Parathyroid adenoma (tissue), 2 donors: Measurements from ENCODE around the gene LRRIQ1.

Source experiments
- H2AFZ ChIP-seq: fragments of 300-600 bp; sonication (generic); one replicate; pipeline ENCODE4 v1.7.0; 2017; ENCODE audit warnings: antibody characterized with exemption, mild to moderate bottlenecking
- H3K27ac ChIP-seq: fragments of 300-600 bp; sonication (generic); one replicate; pipeline ENCODE4 v1.7.0; 2017
- H3K27me3 ChIP-seq: fragments of 300-600 bp; sonication (generic); one replicate; pipeline ENCODE4 v1.7.0; 2017; ENCODE audit warnings: low read length; ENCODE audit not compliant: control insufficient read depth, insufficient read depth
- H3K36me3 ChIP-seq: fragments of 300-600 bp; sonication (generic); one replicate; pipeline ENCODE4 v1.7.0; 2017; ENCODE audit warnings: low read length; ENCODE audit not compliant: control insufficient read depth, insufficient read depth
- H3K4me1 ChIP-seq: fragments of 300-600 bp; sonication (generic); one replicate; pipeline ENCODE4 v1.7.0; 2017; ENCODE audit warnings: control low read depth
- H3K4me2 ChIP-seq: fragments of 300-600 bp; sonication (generic); one replicate; pipeline ENCODE4 v1.7.0; 2017; ENCODE audit warnings: low read length
- H3K4me3 ChIP-seq: fragments of 300-600 bp; sonication (generic); one replicate; pipeline ENCODE4 v1.7.0; 2017; ENCODE audit warnings: low read depth, low read length
- H3K79me2 ChIP-seq: fragments of 300-600 bp; sonication (generic); one replicate; pipeline ENCODE4 v1.7.0; 2017; ENCODE audit warnings: control low read depth
- H3K9ac ChIP-seq: fragments of 300-600 bp; sonication (generic); one replicate; pipeline ENCODE4 v1.7.0; 2017; ENCODE audit warnings: mild to moderate bottlenecking
- H3K9me3 ChIP-seq: fragments of 300-600 bp; sonication (generic); one replicate; pipeline ENCODE4 v1.7.0; 2017; ENCODE audit warnings: low read length; ENCODE audit not compliant: control insufficient read depth
- CTCF ChIP-seq: fragments of 300-600 bp; sonication (generic); IDR thresholded peaks from one replicate; pipeline ENCODE4 v1.7.0; 2017; ENCODE audit warnings: antibody characterized with exemption, mild to moderate bottlenecking
- donor health status: primary hyperparathyroidism.

Gene LRRIQ1

GRCh38 chr12:85036234-85036707 is at the start of gene LRRIQ1, which contains the start of gene TSPAN19:
LRRIQ1 (plus strand) TSS chr12:85036351; CDS start chr12:85038177, 1,826 bp downstream.
TSPAN19 (minus strand) TSS chr12:85036277; CDS start chr12:85029946, 6,331 bp downstream.
- H3K27ac ChIP-seq: peak within 1 kb of the TSS; percentile 43
- H3K36me3 ChIP-seq: no peaks in the 10 kb centered on the region
- no peaks in the 10 kb centered on the region for H3K9me3 ChIP-seq
- H3K4me2 ChIP-seq: peak within 1 kb of the TSS; percentile 80
- H3K27me3 ChIP-seq: no peaks in the 10 kb centered on the region
- peak within 1 kb of the TSS; percentile 87 for H3K4me3 ChIP-seq
- H3K79me2 ChIP-seq: no peaks in the 10 kb centered on the region
- H2AFZ ChIP-seq: peak within 1 kb of the TSS; percentile 87
- no peak within 1 kb of the TSS for H3K9ac ChIP-seq
- no peak for TF ChIP-seq CTCF
- H3K4me1 ChIP-seq: no peaks in the 10 kb centered on the region

DNA sequence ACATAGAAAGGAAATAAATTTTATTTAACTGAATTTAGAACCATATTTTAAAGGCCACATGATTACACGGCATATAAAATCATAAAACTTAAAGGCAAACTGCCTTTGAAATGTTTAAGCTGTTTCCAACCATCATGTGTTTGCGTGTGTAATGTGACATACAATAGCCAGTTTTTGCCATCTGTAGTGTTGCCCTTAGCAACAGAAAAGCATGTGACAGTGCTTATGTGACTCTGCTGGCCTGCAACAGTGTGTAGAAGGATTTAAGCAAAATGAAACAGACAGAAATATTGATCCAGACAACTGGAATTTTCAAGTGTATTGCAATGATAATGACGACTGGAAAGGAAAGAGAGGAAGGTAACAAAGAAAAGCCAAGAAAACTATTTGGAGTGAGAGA is 49.6 kb upstream of the LRRIQ1 start:
- no peak overlapping the region for H2AFZ ChIP-seq
- H3K27ac ChIP-seq: no peak overlapping the region
- no peaks in the 10 kb centered on the region for H3K36me3 ChIP-seq
- H3K4me3 ChIP-seq: no peak overlapping the region
- H3K9ac ChIP-seq: no peak overlapping the region
- TF ChIP-seq CTCF: no peak
- H3K9me3 ChIP-seq: no peaks in the 10 kb centered on the region
- no peaks in the 10 kb centered on the region for H3K27me3 ChIP-seq
- no peaks in the 10 kb centered on the region for H3K79me2 ChIP-seq
- no peaks in the 10 kb centered on the region for H3K4me1 ChIP-seq
- H3K4me2 ChIP-seq: no peak overlapping the region

DNA sequence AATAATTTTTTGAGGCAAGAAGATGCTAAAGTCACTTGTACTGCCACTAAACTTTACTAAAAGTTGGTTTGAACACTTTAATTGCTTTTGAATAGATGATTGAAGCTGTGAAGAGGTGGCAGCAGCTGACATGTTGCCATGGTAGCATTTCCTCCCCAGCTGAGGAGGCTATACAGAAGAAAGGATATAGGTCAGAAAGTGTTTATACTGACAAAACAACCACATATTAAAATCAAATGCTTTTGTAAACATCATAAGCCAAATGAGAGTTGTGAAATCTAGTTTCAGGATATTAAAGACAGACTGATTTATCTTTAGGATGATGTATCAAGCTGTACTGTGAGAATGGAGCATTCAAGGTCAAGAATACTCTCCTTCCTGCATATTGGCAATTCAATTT is 41.7 kb upstream of the LRRIQ1 start:
- H3K27me3 ChIP-seq: no peaks in the 10 kb centered on the region
- H3K4me3 ChIP-seq: no peak overlapping the region
- H3K4me2 ChIP-seq: no peak overlapping the region
- no peaks in the 10 kb centered on the region for H3K36me3 ChIP-seq
- H3K9ac ChIP-seq: no peak overlapping the region
- no peak for TF ChIP-seq CTCF
- H2AFZ ChIP-seq: no peak overlapping the region
- no peaks in the 10 kb centered on the region for H3K4me1 ChIP-seq
- H3K79me2 ChIP-seq: no peaks in the 10 kb centered on the region
- no peaks in the 10 kb centered on the region for H3K9me3 ChIP-seq
- no peak overlapping the region for H3K27ac ChIP-seq

DNA sequence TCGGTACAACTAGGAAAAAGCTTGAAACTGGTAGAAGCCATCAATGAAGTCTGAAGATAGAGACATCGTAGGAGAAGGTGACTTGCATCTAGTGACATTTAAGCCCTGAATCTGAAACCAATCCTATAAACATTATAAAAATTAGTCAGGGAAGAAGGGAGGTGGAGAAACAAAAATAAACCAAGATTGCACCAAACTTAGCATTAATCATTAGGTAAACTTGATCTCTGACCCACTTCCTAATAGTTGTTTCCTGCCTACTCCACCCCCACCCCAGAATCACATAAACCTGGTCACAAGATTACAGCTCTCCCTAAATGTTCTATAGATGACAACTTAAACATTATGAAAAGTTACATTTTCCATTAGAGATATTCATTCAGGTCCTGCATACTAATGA is 40.5 kb upstream of the LRRIQ1 start:
- Histone ChIP-seq H3K27me3 (no peaks in the 10 kb centered on the region), H3K27ac (no peak overlapping the region), H3K9ac (no peak overlapping the region), H3K4me3 (no peak overlapping the region), H3K4me1 (no peaks in the 10 kb centered on the region), H3K9me3 (no peaks in the 10 kb centered on the region), H3K79me2 (no peaks in the 10 kb centered on the region), H3K4me2 (no peak overlapping the region), H2AFZ (no peak overlapping the region), H3K36me3 (no peaks in the 10 kb centered on the region)
- no peak for TF ChIP-seq CTCF

DNA sequence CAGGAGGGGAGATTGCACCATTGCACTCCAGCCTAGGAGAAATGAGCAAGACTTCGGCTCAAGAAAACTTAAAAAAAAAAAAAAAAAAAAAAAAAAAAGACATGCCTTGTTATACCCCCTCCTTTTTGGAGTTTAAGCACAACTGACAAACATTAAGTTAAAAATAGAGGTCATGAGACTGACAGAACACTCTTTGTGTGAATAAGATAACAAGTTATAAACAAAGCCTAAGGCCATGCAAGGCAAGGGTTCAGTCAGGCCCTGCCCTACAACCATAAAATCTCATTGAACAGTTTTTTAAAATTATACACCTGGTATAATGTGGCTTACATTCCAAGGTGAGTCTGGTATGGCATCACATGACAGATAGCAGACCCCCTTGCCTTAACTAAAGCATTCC is 39.4 kb upstream of the LRRIQ1 start:
- Histone ChIP-seq H3K79me2 (no peaks in the 10 kb centered on the region), H3K36me3 (no peaks in the 10 kb centered on the region), H3K27me3 (no peaks in the 10 kb centered on the region), H3K4me1 (no peaks in the 10 kb centered on the region), H3K27ac (no peak overlapping the region), H3K4me3 (no peak overlapping the region), H3K9me3 (no peaks in the 10 kb centered on the region), H2AFZ (no peak overlapping the region), H3K9ac (no peak overlapping the region), H3K4me2 (no peak overlapping the region)
- no peak for TF ChIP-seq CTCF
